ENCODE results near the gene DDX17.

Gene DDX17

GRCh38 chr22:38435010-38435409 lies 71.1 kb downstream of the DDX17 start:
- peak; percentile 16 for TF ChIP-seq CTCF (conservative IDR thresholded peaks at IDR 0.05; ENCODE audit: low read depth, low read length)
- H3K4me3 ChIP-seq (ENCODE audit: low read depth, low read length), result no peak overlapping the region
- DNase-seq (ENCODE audit: low read depth), result no peak

- no peak for DNase-seq (ENCODE audit: low read depth)
- no peak for TF ChIP-seq CTCF (conservative IDR thresholded peaks at IDR 0.05; ENCODE audit: low read depth, low read length)
- H3K4me3 ChIP-seq (ENCODE audit: low read depth, low read length), result no peak overlapping the region
Observed at GRCh38 chr22:38433871-38434270, 72.2 kb downstream of the DDX17 start.
